A549 (cell line): ENCODE data around the gene PIKFYVE.

Experiments
- ATOH8 ChIP-seq: fragments of 250-450 bp; sonication (Bioruptor Pico); IDR thresholded peaks from 2 replicates; pipeline ENCODE4 v1.5.0; 2020; ENCODE audit warnings: low read depth, mild to moderate bottlenecking, moderate library complexity
- CTCF ChIP-seq: fragments of >200 bp; sonication (Bioruptor Twin); formaldehyde crosslinking; IDR thresholded peaks from 3 replicates; pipeline ENCODE4 v1.5.1; 2016
- EHMT2 ChIP-seq: fragments of 200-600 bp; sonication (generic); IDR thresholded peaks from 2 replicates; pipeline ENCODE4 v1.6.1; 2016; ENCODE audit warnings: antibody characterized with exemption, low read depth, mild to moderate bottlenecking, moderate library complexity
- RCOR1 ChIP-seq: fragments of 150-350 bp; IDR thresholded peaks from 2 replicates; pipeline ENCODE4 v1.6.1; 2014; ENCODE audit warnings: antibody characterized with exemption, low read length, low read depth
- REST ChIP-seq: fragments of 200-600 bp; sonication (generic); IDR thresholded peaks from 2 replicates; pipeline ENCODE4 v1.6.1; 2016; ENCODE audit warnings: antibody characterized with exemption, mild to moderate bottlenecking, moderate library complexity

GRCh38 chr2:208369091-208369490, 103.0 kb downstream of the PIKFYVE start:
- TF ChIP-seq ATOH8 (CRISPR knock-in tag) (no peak), CTCF (no peak), RCOR1 (no peak), REST (no peak), EHMT2 (no peak)
